K562 (cell line): ENCODE measurements around the gene VTCN1. TPM values are rescaled to one million over a fixed set of nuclear protein-coding genes. Genes with fewer than 3 reads are reported as not detected.

Source experiments
- ATAC-seq: fragments of 200-7000 bp; cut with Tn5 transposase; 3 replicates; pipeline ENCODE4 v1.9.1; 2020; ENCODE audit warnings: moderate library complexity
- BruUV-seq: library from RNA; stranded (reverse); fragments of 400-500 nt; replicated peaks from 2 replicates; lab custom pipeline; 2021; lab: Mats Ljungman, UMichigan
- CTCF ChIA-PET: fragments of 300-600 bp; formaldehyde crosslinking; extraction: SDS; loops from one replicate; lab custom pipeline; 2021; ENCODE audit warnings: low intra/inter-chr PET ratio; lab: Yijun Ruan, JAX
- POLR2A ChIA-PET: fragments of 300-600, 350-650 bp; sonication (Branson Sonifier 250); formaldehyde crosslinking; extraction: SDS; loops from one replicate; lab custom pipeline; 2021; ENCODE audit warnings: antibody characterized with exemption, inconsistent platforms; lab: Yijun Ruan, JAX
- DNase-seq, 4 experiments: peaks; one replicate each; pipeline versions ENCODE4 v3.0.0 to v3.0.0-alpha.2; 2011 to 2018; ENCODE audit warnings: low spot score in 3 of 4, mixed read lengths in 3 of 4; ENCODE audit errors: extremely low read depth in 1 of 4
- FAIRE-seq: peaks from 2 replicates; lab custom pipeline; 2011; peaks lifted over from hg19 to GRCh38; lab: Jason Lieb, UNC
- H2AFZ ChIP-seq: 2 replicates; pipeline ENCODE4 v1.6.0; 2011; ENCODE audit warnings: low read depth, low read length, control low read depth, inconsistent platforms
- H3K27ac ChIP-seq: fragments of 200-600 bp; 3 replicates; pipeline ENCODE4 v1.8.0; 2011; ENCODE audit warnings: low read depth, mild to moderate bottlenecking, control low read depth, inconsistent platforms, low read length, moderate library complexity, mixed read lengths; ENCODE audit errors: extremely low read depth
- H3K27me3 ChIP-seq, 2 experiments: fragments of 300-600 bp in 1 of 2; 2 replicates in 1 of 2; 3 replicates in 1 of 2; pipeline versions ENCODE4 v1.6.0 to v1.8.0; 2011; ENCODE audit warnings: inconsistent platforms in 2 of 2, low read length in 2 of 2, mild to moderate bottlenecking in 1 of 2, mixed read lengths in 1 of 2, moderate library complexity in 1 of 2; ENCODE audit not compliant: control insufficient read depth in 2 of 2, insufficient read depth in 2 of 2
- H3K36me3 ChIP-seq: fragments of 300-600 bp; 3 replicates; pipeline ENCODE4 v1.8.0; 2011; ENCODE audit warnings: mild to moderate bottlenecking, low read length, inconsistent platforms; ENCODE audit not compliant: control insufficient read depth, insufficient read depth
- H3K4me1 ChIP-seq, 2 experiments: fragments of 200-600 bp in 1 of 2; replicated peaks in 1 of 2; 2 replicates in 1 of 2; 3 replicates in 1 of 2; pipeline versions ENCODE4 v1.5.1 to v1.8.0; 2011; ENCODE audit warnings: inconsistent platforms in 2 of 2, low read length in 2 of 2, mild to moderate bottlenecking in 1 of 2, mixed read lengths in 1 of 2, moderate library complexity in 1 of 2; ENCODE audit not compliant: control insufficient read depth in 2 of 2, insufficient read depth in 2 of 2
- H3K4me2 ChIP-seq: 2 replicates; pipeline ENCODE4 v1.6.1; 2011; ENCODE audit warnings: low read length, control low read depth, inconsistent platforms, mixed read lengths; ENCODE audit not compliant: insufficient read depth
- H3K4me3 ChIP-seq: fragments of 200-600 bp; sonication (generic), shearing (Covaris generic); 2 replicates; pipeline ENCODE4 v1.5.1; 2016; ENCODE audit warnings: control low read depth, inconsistent platforms
- H3K79me2 ChIP-seq: fragments of 200-600 bp; 3 replicates; pipeline ENCODE4 v1.8.0; 2011; ENCODE audit warnings: low read length, inconsistent platforms; ENCODE audit not compliant: control insufficient read depth, insufficient read depth
- H3K9ac ChIP-seq, 2 experiments: 2 replicates each; pipeline versions ENCODE4 v1.6.0 to v1.6.1; 2011; ENCODE audit warnings: low read depth in 2 of 2, low read length in 2 of 2, control low read depth in 1 of 2, inconsistent platforms in 1 of 2, mild to moderate bottlenecking in 1 of 2, mixed read lengths in 1 of 2; ENCODE audit not compliant: insufficient read depth in 1 of 2
- H3K9me1 ChIP-seq: one replicate; pipeline ENCODE4 v1.6.0; 2011; ENCODE audit warnings: inconsistent platforms, mild to moderate bottlenecking, low read length, moderate library complexity; ENCODE audit not compliant: control insufficient read depth, insufficient read depth
- H3K9me3 ChIP-seq: replicated peaks from 2 replicates; pipeline ENCODE4 v1.5.1; 2011; ENCODE audit warnings: low read depth, low read length, inconsistent platforms; ENCODE audit not compliant: control insufficient read depth, insufficient read depth
- H4K20me1 ChIP-seq: replicated peaks from 2 replicates; pipeline ENCODE4 v1.6.1; 2011; ENCODE audit warnings: low read length, inconsistent platforms, mixed read lengths; ENCODE audit not compliant: control insufficient read depth, insufficient read depth
- CEBPG ChIP-seq, 3 experiments: fragments of 200-800 bp in 1 of 3; sonication (Bioruptor generic) in 1 of 3; sonication (generic) in 1 of 3; formaldehyde crosslinking in 1 of 3; IDR thresholded peaks in 2 of 3; conservative IDR thresholded peaks in 1 of 3; 2 replicates each; pipeline versions ENCODE4 v1.6.1 to v1.8.0; 2016 to 2022; ENCODE audit warnings: missing compliant biosample characterization in 2 of 3, missing genetic modification characterization in 2 of 3, mild to moderate bottlenecking in 1 of 3, missing genetic modification reagents in 1 of 3
- HSF4 ChIP-seq: fragments of 250-450 bp; sonication (Bioruptor Pico); IDR thresholded peaks from 2 replicates; pipeline ENCODE4 v2.1.2; 2022; ENCODE audit warnings: mild to moderate bottlenecking, moderate library complexity, borderline replicate concordance
- LCOR ChIP-seq: sonication (generic); formaldehyde crosslinking; IDR thresholded peaks from 2 replicates; pipeline ENCODE4 v1.8.0; 2022; ENCODE audit warnings: mild to moderate bottlenecking, missing genetic modification reagents
- MNT ChIP-seq, 2 experiments: fragments of 450-650 bp; conservative IDR thresholded peaks; 2 replicates each; pipeline ENCODE4 v1.6.1; 2017; ENCODE audit warnings: mild to moderate bottlenecking in 2 of 2, moderate library complexity in 2 of 2
- ZNF584 ChIP-seq: fragments of 200-800 bp; sonication (Bioruptor generic); IDR thresholded peaks from 2 replicates; pipeline ENCODE4 v1.6.1; 2016; ENCODE audit warnings: low read depth, mild to moderate bottlenecking, missing genetic modification characterization, missing compliant biosample characterization
- WGBS: fragments of 100-300 bp; shearing (Covaris generic); methylation state at CpG from one replicate; pipeline ENCODE4 v1.1.6; 2016; ENCODE audit warnings: low coverage, mixed read lengths; ENCODE audit not compliant: insufficient coverage; ENCODE audit errors: missing lambda C conversion rate; 5-methylcytosine and 5-hydroxymethylcytosine counted together
- in situ Hi-C: fragments of 300-500 bp; cut with MboI; formaldehyde crosslinking; loops from 4 replicates; pipeline ENCODE4 v1.15.0; 2018; ENCODE audit warnings: inconsistent platforms, mixed read lengths
- intact Hi-C: fragments of 100-400 bp; cut with micrococcal nuclease; formaldehyde crosslinking; loops from 2 replicates; pipeline ENCODE4 v1.14.2; 2022
- polyA plus RNA-seq, 8 experiments: library from polyadenylated mRNA; depleted of rRNA in 4 of 8; stranded (reverse) in 5 of 8; unstranded in 3 of 8; fragments of >200 nt; fragmentation: Nextera tagmentation in 2 of 8; fragmentation: Illumina TruSeq in 1 of 8; extraction: Ambion mirVana in 2 of 8; extraction: Trizol in 1 of 8; gene quantifications; 2 replicates each; pipeline versions ENCODE4 v1.2.1 to v1.2.3, GENCODE V29; 2011 to 2014; ENCODE audit warnings: inconsistent platforms in 1 of 8, missing spikeins in 1 of 8
- total RNA-seq, 7 experiments: library from RNA; depleted of rRNA in 6 of 7; stranded (reverse); fragments of >200 nt in 6 of 7; fragmentation: Illumina TruSeq in 2 of 7; extraction: Trizol in 2 of 7; gene quantifications; 2 replicates each; pipeline versions ENCODE4 v1.2.1 to v1.2.3, GENCODE V29; 2011 to 2021; ENCODE audit warnings: low replicate concordance in 1 of 7
- TF ChIP-seq, protein P1 (sequence below): fragments of 250-450 bp; sonication (Bioruptor Pico); IDR thresholded peaks from 2 replicates; pipeline ENCODE4 v1.8.0; 2022; ENCODE audit warnings: moderate library complexity, mild to moderate bottlenecking, inconsistent platforms

The VTCN1 gene
- total and polyA plus RNA-seq, 9 of the 15 experiments (the other 6 are each of a cell fraction or from before 2014, with no cell fraction given): not detected

DNA sequence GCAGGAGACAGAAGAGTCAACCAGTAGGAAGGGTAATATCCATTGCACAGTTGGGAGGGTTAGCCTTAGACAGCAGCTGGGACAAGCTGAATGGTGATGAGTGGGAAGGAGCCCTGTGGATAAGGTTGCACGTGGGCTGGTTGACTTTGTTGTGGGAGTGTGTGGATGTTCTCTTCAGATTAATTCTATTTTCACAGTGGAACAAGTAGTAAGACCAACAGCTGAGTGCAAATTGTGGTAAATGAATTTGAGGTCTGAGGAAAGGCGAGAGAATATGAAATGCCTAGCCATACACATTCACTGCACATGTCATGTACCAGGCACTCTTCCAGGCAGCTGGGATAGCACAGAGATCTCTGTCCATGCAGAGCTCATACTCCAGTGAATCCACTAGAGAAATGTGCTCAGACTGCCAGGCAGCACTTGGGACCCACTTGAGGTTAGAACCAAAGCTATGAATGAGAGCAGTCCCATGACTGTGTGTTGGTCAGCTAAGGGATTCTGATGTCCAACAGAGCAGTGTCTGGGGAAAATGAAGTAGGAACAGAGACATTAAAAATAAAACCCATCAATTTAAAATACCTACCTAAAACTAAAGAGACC is 25.2 kb upstream of the VTCN1 start:
- TF ChIP-seq, protein P1, sequence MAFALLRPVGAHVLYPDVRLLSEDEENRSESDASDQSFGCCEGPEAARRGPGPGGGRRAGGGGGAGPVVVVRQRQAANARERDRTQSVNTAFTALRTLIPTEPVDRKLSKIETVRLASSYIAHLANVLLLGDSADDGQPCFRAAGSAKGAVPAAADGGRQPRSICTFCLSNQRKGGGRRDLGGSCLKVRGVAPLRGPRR (CRISPR knock-in tag): no peak
- TF ChIP-seq HSF4 (CRISPR knock-in tag): no peak
- Histone ChIP-seq H4K20me1 (no peaks in the 10 kb centered on the region), H3K9ac (no peak overlapping the region), H3K9me1 (no peaks in the 10 kb centered on the region), H3K4me1 (no peaks in the 10 kb centered on the region), H3K4me3 (no peak overlapping the region), H3K79me2 (no peaks in the 10 kb centered on the region), H3K4me2 (no peak overlapping the region), H3K36me3 (no peaks in the 10 kb centered on the region), H3K27me3 (peaks cover 10 to 11% of the 10 kb centered on the region in 2 experiments), H3K9me3 (no peaks in the 10 kb centered on the region), H2AFZ (no peak overlapping the region), H3K27ac (no peak overlapping the region)
- intact Hi-C loops (no loop called here), in situ Hi-C loops (no loop called here)
- no TSS peak for BruUV-seq
- ATAC-seq (no peak), DNase-seq (no peak), FAIRE-seq (no peak)
- 3% methylated on average over 2 of the region's 2 CpGs for WGBS
- POLR2A ChIA-PET: interaction anchor here (0.6 to 0.7 kb wide), 2 partner anchors 39 to 62 kb away, joined by 3 read pairs; no protein-coding TSS in a partner anchor
- CTCF ChIA-PET: no interaction called here

DNA sequence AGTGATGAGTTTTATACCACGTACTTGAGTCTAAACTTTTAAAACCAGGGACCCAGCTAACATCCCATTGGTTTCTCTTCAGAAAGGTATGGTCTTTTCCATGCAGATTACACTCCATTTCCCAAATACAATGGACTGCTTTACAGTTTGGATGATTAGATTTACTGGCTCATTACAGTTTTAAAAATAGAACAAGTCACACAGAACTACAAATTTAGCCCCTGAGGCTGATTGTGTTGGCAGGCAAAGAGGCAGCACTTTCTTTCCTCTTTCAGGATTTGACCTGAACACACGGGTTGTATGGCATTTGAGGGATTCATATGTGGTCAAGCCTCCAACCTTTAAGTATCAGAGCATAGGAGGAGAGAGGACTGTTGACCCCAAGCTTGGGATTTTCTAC is 21.8 kb upstream of the VTCN1 start:
- ATAC-seq: no peak
- Histone ChIP-seq H3K27ac (no peak overlapping the region), H3K36me3 (no peaks in the 10 kb centered on the region), H3K9me1 (no peaks in the 10 kb centered on the region), H2AFZ (no peak overlapping the region), H3K4me3 (no peak overlapping the region), H3K4me2 (no peak overlapping the region), H3K9me3 (no peaks in the 10 kb centered on the region), H3K9ac (no peak overlapping the region), H3K27me3 (peaks cover 2 to 10% of the 10 kb centered on the region in 2 experiments; a peak in 3 of 5 replicates), H3K79me2 (no peaks in the 10 kb centered on the region), H4K20me1 (no peaks in the 10 kb centered on the region), H3K4me1 (no peaks in the 10 kb centered on the region)
- DNase-seq: no peak
- FAIRE-seq: no peak
- 0% methylated on average over 2 of the region's 2 CpGs for WGBS
- POLR2A ChIA-PET: no interaction called here
- no TSS peak for BruUV-seq
- intact Hi-C loops (no loop called here), in situ Hi-C loops (no loop called here)
- TF ChIP-seq LCOR (CRISPR knock-in tag): no peak
- no peak for TF ChIP-seq ZNF584 (CRISPR knock-in tag)
- no peak for TF ChIP-seq CEBPG (CRISPR knock-in tag; IDR thresholded peaks at IDR 0.05)
- no peak for TF ChIP-seq CEBPG (tag; conservative IDR thresholded peaks at IDR 0.05 in 1 of 2, IDR thresholded peaks at IDR 0.05 in 1 of 2)
- no peak for TF ChIP-seq MNT (conservative IDR thresholded peaks at IDR 0.05)
- CTCF ChIA-PET: no interaction called here
